Gastroesophageal sphincter (tissue), 3 donors: ENCODE results near the gene KCTD19.

Experiments
- CTCF ChIP-seq, 4 experiments: fragments of 200-600 bp in 2 of 4; fragments of 450-650 bp in 2 of 4; sonication (generic) in 1 of 4; IDR thresholded peaks; one replicate each; pipeline ENCODE4 v1.5.1; 2017 to 2019; ENCODE audit warnings: antibody characterized with exemption in 4 of 4, mild to moderate bottlenecking in 2 of 4, moderate library complexity in 2 of 4
- EP300 ChIP-seq: sonication (generic); formaldehyde crosslinking; IDR thresholded peaks from one replicate; pipeline ENCODE4 v1.6.1; 2017; ENCODE audit warnings: antibody characterized with exemption, mild to moderate bottlenecking
- POLR2A ChIP-seq, 2 donors: fragments of 450-650 bp; IDR thresholded peaks; one replicate each; pipeline ENCODE4 v1.6.1; 2017; ENCODE audit warnings: antibody characterized with exemption in 2 of 2, mild to moderate bottlenecking in 2 of 2, moderate library complexity in 1 of 2

DNA sequence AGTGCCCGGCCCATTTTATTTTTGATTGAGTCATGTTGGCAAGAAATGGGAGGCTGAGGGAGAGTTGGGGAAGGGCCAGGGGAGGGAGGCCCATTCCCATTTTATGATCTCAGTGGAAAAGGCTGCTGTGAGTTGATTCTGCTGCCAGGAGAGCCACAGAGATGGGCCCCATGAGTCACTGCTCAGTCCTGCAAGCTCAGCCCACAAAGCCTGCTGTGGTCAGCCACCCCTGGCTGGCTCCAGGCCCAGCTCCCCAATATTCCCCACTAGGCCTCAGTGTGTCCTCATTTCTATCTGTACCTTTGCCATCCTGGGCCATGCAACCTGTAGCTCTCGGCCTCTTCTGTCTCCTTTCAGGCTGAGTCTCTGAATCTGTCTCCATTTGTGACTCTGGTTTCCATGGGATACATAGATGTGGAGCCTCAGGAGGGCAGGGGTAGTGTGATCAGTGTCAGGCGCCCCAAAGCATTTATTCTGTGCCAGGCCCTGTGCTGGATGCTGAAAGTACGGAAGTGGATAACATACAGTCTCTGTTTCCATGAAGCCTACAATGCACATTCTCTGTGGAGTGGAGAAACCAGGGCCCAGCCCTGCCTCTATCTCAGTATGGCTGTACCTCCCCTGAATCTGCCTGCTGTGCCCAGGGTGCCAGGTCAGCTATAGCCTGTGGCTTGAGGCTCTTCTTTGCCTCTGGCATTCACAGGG lies 49.1 kb downstream of the KCTD19 start:
- TF ChIP-seq CTCF (IDR thresholded peaks at IDR 0.05), result no peak
- no peak for TF ChIP-seq POLR2A (IDR thresholded peaks at IDR 0.05)
- no peak for TF ChIP-seq EP300
